ENCODE measurements around the gene GLI1. TPM values are rescaled to one million over a fixed set of nuclear protein-coding genes. Genes with fewer than 3 reads are reported as not detected.

GLI1 gene
- total RNA-seq, 2 experiments from 2014 or later: 4.6 to 6.5 TPM

GRCh38 chr12:57430112-57430930 is 29.3 kb upstream of the GLI1 start:
- TF ChIP-seq EZH2phosphoT487 (IDR thresholded peaks at IDR 0.05; ENCODE audit: borderline replicate concordance, low read depth, low read length): no peak
- TF ChIP-seq CTCF (conservative IDR thresholded peaks at IDR 0.05; ENCODE audit: low read length): no peak
- H3K27ac ChIP-seq (ENCODE audit: low read depth, low read length, poor library complexity, severe bottlenecking): peak overlapping the region; percentile 59
- peaks cover 29% of the 10 kb centered on the region for H3K4me1 ChIP-seq (ENCODE audit: insufficient read depth, low read length, poor library complexity, severe bottlenecking)
- H3K9me3 ChIP-seq (ENCODE audit: low read length): no peaks in the 10 kb centered on the region
- POLR2A ChIA-PET: interaction anchor here (0.8 to 1.9 kb wide), 7 partner anchors 10 to 93 kb away, joined by 3 to 6 read pairs (median 4); no protein-coding TSS in a partner anchor
- BruUV-seq (replicated peaks): no TSS peak
- H3K4me2 ChIP-seq (ENCODE audit: low read length): peak overlapping the region; percentile 81
- intact Hi-C loops (cut with micrococcal nuclease; ENCODE audit: unreplicated experiment): no loop called here
- 0 out of 2 replicates have a peak, but pooled peaks cover 4% of the 10 kb centered on the region for H3K36me3 ChIP-seq (ENCODE audit: insufficient read depth, low read length)
- CTCF ChIA-PET (ENCODE audit: unreplicated experiment): interaction anchor here (1.0 to 1.2 kb wide), 3 partner anchors 9 to 28 kb away, joined by 3 to 12 read pairs (median 5); partner anchors contain the start of gene INHBE
- peaks cover 14% of the 10 kb centered on the region for H3K79me2 ChIP-seq (ENCODE audit: insufficient read depth, low read depth, low read length)
- H4K20me1 ChIP-seq (ENCODE audit: insufficient read depth, low read length): no peaks in the 10 kb centered on the region
- H3K9me2 ChIP-seq (ENCODE audit: insufficient read depth, low read length): no peaks in the 10 kb centered on the region
- DNase-seq (ENCODE audit: low spot score): peak; percentile 78
- H3K4me3 ChIP-seq (ENCODE audit: low read depth, low read length, poor library complexity, severe bottlenecking): peak overlapping the region; percentile 70
- no peak overlapping the region; the same call in 1 of the 2 replicates for H2AFZ ChIP-seq (ENCODE audit: low read length)

GRCh38 chr12:57430931-57431566 is 28.5 kb upstream of the GLI1 start, which contains the start of gene R3HDM2:
Gene R3HDM2, minus strand, starts transcription at chr12:57431043. Its CDS starts 120,615 bp downstream, at chr12:57310428.
- Histone ChIP-seq H3K4me2 (ENCODE audit: low read length) (peak within 1 kb of the TSS; percentile 81), H3K4me3 (ENCODE audit: low read depth, low read length, poor library complexity, severe bottlenecking) (peak within 1 kb of the TSS; percentile 70), H3K79me2 (ENCODE audit: insufficient read depth, low read depth, low read length) (peaks cover 14% of the 10 kb centered on the region), H2AFZ (ENCODE audit: low read length) (peak within 1 kb of the TSS; percentile 83), H3K9me2 (ENCODE audit: insufficient read depth, low read length) (no peaks in the 10 kb centered on the region), H3K9me3 (ENCODE audit: low read length) (no peaks in the 10 kb centered on the region), H3K4me1 (ENCODE audit: insufficient read depth, low read length, poor library complexity, severe bottlenecking) (peaks cover 30% of the 10 kb centered on the region), H4K20me1 (ENCODE audit: insufficient read depth, low read length) (no peaks in the 10 kb centered on the region), H3K27ac (ENCODE audit: low read depth, low read length, poor library complexity, severe bottlenecking) (peak within 1 kb of the TSS; percentile 59), H3K36me3 (ENCODE audit: insufficient read depth, low read length) (no peaks in the 10 kb centered on the region)
- intact Hi-C loops (cut with micrococcal nuclease; ENCODE audit: unreplicated experiment): loop anchor here (1.0 kb wide), 1 partner anchor 46 kb away; no protein-coding TSS in a partner anchor
- peak; percentile 96 for DNase-seq (ENCODE audit: low spot score)
- CTCF ChIA-PET (ENCODE audit: unreplicated experiment): no interaction called here
- TSS peak; percentile 97 for BruUV-seq (replicated peaks)
- POLR2A ChIA-PET: no interaction called here
- TF ChIP-seq CTCF (conservative IDR thresholded peaks at IDR 0.05; ENCODE audit: low read length) (no peak), EZH2phosphoT487 (IDR thresholded peaks at IDR 0.05; ENCODE audit: borderline replicate concordance, low read depth, low read length) (no peak)
